Measurements from ENCODE around the gene LYRM9.

- TF ChIP-seq CTCF (conservative IDR thresholded peaks at IDR 0.05; ENCODE audit: low read depth, low read length) (no peak), EZH2 (IDR thresholded peaks at IDR 0.05; ENCODE audit: borderline replicate concordance, low read depth, low read length, poor library complexity, severe bottlenecking) (no peak)
Observed at GRCh38 chr17:27928587-27928986, 35.4 kb upstream of the LYRM9 start.

Measured in A673 (cell line).